Large intestine (tissue), 3 donors: Measurements from ENCODE around the gene MEAF6. TPM values are rescaled to one million over a fixed set of nuclear protein-coding genes. Genes with fewer than 3 reads are reported as not detected.

Source experiments
- DNase-seq, 2 donors: peaks; one replicate each; pipeline versions ENCODE4 v3.0.0 to v3.0.0-alpha.2; 2013
- H3K27ac ChIP-seq: one replicate; pipeline ENCODE4 v1.5.1; 2013; ENCODE audit warnings: low read length
- H3K27me3 ChIP-seq: 2 replicates; pipeline ENCODE4 v1.6.1; 2013; ENCODE audit warnings: low read length; ENCODE audit not compliant: control insufficient read depth, insufficient read depth
- H3K36me3 ChIP-seq: 2 replicates; pipeline ENCODE4 v1.6.1; 2013; ENCODE audit warnings: low read length; ENCODE audit not compliant: control insufficient read depth, insufficient read depth
- H3K4me1 ChIP-seq: one replicate; pipeline ENCODE4 v1.6.1; 2013; ENCODE audit warnings: low read length; ENCODE audit not compliant: control insufficient read depth, insufficient read depth
- H3K4me3 ChIP-seq: one replicate; pipeline ENCODE4 v1.5.1; 2013; ENCODE audit warnings: low read length
- H3K9me3 ChIP-seq: one replicate; pipeline ENCODE4 v1.6.1; 2013; ENCODE audit warnings: mild to moderate bottlenecking, low read depth, low read length, moderate library complexity; ENCODE audit not compliant: control insufficient read depth
- WGBS: methylation state at CpG from one replicate; pipeline ENCODE4 v1.1.5; 2013; ENCODE audit warnings: low lambda C conversion rate; ENCODE audit not compliant: insufficient coverage; 5-methylcytosine and 5-hydroxymethylcytosine counted together
- polyA plus RNA-seq: library from polyadenylated mRNA; unstranded; fragments of 120-200 nt; gene quantifications from one replicate; pipeline ENCODE4 v1.2.1, GENCODE V29; 2013

The MEAF6 gene
- polyA plus RNA-seq, 1 donor: 54.4 TPM

DNA sequence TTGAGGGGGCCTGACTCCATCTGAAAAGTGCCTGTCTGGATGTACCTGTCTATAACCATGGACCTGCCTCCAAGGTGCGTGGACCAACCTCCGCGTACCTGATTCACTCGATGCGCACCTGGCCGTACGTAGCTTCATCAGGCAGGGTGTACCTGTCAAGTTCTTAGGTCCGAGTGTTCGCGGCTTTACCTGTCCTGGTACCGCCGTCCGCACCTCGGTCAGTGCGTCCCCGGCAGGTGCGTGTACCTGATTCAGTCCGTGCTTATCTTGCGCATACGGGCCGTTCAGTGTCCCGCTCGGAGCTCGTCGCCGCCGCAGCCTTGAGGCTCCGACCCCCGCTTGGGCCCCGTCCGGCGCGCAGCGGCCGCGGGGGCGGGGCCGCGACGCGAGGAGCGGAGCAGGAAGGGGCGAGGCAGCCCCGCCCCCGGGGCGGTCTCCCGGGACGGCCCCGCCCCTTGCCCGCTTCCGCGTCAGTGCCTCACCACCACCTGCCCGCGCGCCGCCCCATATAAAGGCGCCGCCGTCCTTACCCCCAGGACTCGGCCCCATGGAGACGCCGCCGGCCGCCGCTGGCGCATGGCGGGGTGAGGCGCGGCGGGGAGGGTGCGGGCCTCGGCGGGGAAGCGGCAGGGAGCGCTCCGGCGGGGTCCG is 40.4 kb downstream of the MEAF6 start, which contains the start of gene ZC3H12A:
ZC3H12A (plus strand) TSS at position 535 of the 651 bp plus-strand sequence. CDS start 917 bp downstream, outside the sequence.
- H3K4me1 ChIP-seq: peaks cover 39% of the 10 kb centered on the region
- DNase-seq: peak; percentile 94 to 95
- H3K4me3 ChIP-seq: peak within 1 kb of the TSS; percentile 91
- no CpG with 5 or more reads among the region's 78 CpGs for WGBS
- peak within 1 kb of the TSS; percentile 99 for H3K27ac ChIP-seq
- H3K9me3 ChIP-seq: no peaks in the 10 kb centered on the region
- H3K27me3 ChIP-seq: no peaks in the 10 kb centered on the region
- peaks cover 30% of the 10 kb centered on the region for H3K36me3 ChIP-seq

DNA sequence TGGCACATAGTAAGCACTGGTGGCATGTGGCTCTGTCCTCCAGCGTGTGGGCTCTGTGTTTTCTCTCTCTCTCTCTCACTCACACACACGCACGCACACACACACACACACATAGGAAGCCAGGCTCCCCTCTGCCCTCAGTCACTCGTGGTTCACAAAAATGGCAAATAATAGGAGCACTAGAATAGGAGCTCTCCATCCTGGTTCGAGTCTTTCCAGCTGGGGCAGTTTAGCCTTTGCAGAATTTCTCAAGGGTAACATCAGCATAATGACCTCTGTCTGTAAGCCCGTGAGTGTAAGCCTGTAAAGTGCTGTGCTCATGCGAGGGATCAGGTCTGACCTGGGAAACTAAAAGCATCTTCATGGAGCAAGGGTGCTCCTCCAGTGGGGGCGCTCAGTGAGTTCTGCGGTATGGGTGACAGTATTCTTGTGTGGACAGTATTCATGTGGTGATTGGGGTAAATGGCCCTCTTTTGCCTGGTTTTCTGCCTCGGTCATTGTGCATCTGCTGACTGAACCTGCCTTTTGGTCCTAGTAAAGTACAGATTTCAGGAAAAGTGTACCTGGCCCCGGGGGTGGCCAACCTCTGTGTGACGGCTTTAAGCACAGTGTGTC is 41.0 kb downstream of the MEAF6 start:
- Histone ChIP-seq H3K4me1 (peaks cover 33% of the 10 kb centered on the region), H3K27ac (peak overlapping the region; percentile 95), H3K4me3 (peak overlapping the region; percentile 81), H3K9me3 (no peaks in the 10 kb centered on the region), H3K36me3 (peaks cover 26% of the 10 kb centered on the region), H3K27me3 (no peaks in the 10 kb centered on the region)
- no CpG with 5 or more reads among the region's 12 CpGs for WGBS
- peak in 1 of 2 donors; percentile 58 for DNase-seq

DNA sequence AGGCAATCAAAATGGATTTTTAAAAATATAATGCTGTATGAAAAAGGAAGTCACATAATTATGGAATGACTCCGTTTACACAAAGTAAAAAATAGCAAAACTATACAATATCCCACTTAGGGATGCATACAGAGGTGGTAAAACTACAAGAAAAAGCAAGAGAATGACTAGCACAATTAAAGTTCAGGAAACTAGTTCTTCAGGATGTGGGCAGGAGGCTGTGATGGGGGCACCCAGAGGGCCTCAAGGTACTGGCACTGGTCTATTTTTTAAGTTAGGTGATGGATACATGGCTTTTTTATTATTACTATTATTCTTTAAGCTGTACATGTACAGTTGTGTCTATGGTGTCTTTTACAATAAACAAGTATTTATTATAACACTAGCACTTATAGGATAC is 41.6 kb downstream of the MEAF6 start:
- H3K9me3 ChIP-seq: no peaks in the 10 kb centered on the region
- DNase-seq: no peak
- peak overlapping the region; percentile 81 for H3K4me3 ChIP-seq
- no peak overlapping the region for H3K27ac ChIP-seq
- H3K36me3 ChIP-seq: peaks cover 20% of the 10 kb centered on the region
- H3K4me1 ChIP-seq: peaks cover 27% of the 10 kb centered on the region
- WGBS: 100% methylated on average over 1 of the region's 1 CpG
- H3K27me3 ChIP-seq: no peaks in the 10 kb centered on the region

DNA sequence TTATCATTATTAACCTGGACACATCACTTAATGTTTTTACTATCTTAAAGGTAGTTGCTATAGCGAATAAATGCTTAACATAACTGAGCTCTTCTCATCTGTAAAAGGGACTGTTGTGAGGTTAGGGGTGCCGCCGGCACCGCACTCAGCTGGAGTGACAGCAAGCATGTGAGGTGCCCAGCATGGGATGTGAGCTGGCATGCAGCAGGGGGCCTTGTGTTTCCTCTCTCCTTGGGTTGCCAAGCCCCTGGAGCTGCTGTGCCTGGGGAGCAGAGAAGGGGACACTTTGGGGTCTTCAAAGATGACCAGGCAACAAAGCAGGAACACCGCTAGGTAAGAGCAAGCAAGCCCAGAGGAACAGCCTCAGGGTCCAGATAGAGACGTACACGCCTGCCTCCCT is 42.3 kb downstream of the MEAF6 start:
- peaks cover 23% of the 10 kb centered on the region for H3K4me1 ChIP-seq

DNA sequence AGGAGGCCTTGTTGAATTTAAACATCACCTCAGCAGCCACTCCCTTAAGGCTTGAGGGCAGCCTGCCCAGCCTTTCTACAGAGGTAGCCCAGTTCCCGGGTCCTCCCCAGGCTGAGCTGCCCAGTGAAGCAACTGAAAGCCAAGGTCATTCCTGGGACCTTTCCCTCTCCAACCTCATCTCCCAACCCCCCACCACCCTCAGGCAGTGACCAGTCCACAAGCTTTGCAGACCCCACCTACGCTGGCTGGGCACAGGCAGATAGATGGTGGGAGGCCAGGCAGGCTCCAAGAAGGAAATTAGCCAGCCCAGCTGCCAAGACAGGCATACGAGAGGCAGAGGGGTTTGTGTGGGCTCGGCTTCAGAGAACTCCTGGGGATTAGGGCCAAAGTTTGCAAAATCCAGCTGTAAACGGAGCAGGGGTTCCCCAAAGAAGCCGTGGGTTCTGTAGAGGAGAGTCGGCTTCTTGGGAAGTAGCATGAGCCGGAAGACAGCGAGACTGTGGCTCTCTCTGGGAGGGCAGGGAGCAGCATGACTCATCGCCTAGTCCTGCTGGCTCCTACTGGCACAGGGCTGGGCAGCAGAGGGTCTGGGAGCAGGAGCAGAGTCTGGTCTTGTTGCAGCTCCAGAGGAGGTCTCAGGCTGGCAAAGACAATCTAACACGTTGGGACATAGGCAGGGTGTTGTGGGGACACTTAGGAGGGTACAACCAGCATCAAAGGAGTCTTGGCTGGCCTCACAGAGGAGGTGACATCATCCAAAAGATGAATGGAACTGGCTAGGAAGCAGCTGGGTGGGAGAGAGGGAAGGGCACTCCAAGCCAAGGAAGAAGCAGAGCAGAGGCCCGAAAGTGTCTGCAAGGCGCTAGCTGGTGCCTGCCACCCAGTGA is 43.0 kb downstream of the MEAF6 start:
- WGBS: no CpG with 5 or more reads among the region's 13 CpGs
- Histone ChIP-seq H3K9me3 (no peaks in the 10 kb centered on the region), H3K36me3 (peaks cover 11% of the 10 kb centered on the region), H3K4me3 (peak overlapping the region; percentile 0), H3K27me3 (no peaks in the 10 kb centered on the region), H3K4me1 (peaks cover 17% of the 10 kb centered on the region), H3K27ac (peak overlapping the region; percentile 78)
- peak; percentile 82 to 90 for DNase-seq

More for the DNA sequence above, 42.3 kb downstream of the MEAF6 start:
- H3K36me3 ChIP-seq: peaks cover 16% of the 10 kb centered on the region
- no peaks in the 10 kb centered on the region for H3K27me3 ChIP-seq
- no peak for DNase-seq
- no peak overlapping the region for H3K4me3 ChIP-seq
- H3K9me3 ChIP-seq: no peaks in the 10 kb centered on the region
- peak overlapping the region; percentile 78 for H3K27ac ChIP-seq
- no CpG with 5 or more reads among the region's 7 CpGs for WGBS

DNA sequence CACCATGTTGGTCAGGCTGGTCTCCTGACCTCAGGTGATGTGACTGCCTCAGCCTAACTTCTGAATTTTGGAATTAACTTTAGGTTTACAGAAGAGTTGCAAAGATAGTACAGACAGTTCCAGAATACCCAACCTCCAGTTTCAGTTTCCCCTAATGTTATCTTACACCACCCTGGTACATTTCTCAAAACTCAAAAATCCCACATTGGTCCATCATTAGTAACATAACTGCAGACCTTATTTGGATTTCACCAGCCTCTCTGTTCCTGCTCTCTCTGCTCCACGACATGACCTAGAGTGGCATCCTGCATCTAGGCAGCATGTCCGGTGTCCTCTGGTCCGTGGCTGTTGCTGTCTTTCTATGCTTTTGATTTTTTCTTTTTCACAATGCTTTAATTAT is 45.2 kb downstream of the MEAF6 start:
- Histone ChIP-seq H3K36me3 (no peaks in the 10 kb centered on the region), H3K27ac (no peak overlapping the region), H3K4me3 (no peak overlapping the region), H3K9me3 (no peaks in the 10 kb centered on the region), H3K4me1 (peaks cover 34% of the 10 kb centered on the region), H3K27me3 (no peaks in the 10 kb centered on the region)
- no peak for DNase-seq
- 80% methylated on average over 1 of the region's 3 CpGs for WGBS

DNA sequence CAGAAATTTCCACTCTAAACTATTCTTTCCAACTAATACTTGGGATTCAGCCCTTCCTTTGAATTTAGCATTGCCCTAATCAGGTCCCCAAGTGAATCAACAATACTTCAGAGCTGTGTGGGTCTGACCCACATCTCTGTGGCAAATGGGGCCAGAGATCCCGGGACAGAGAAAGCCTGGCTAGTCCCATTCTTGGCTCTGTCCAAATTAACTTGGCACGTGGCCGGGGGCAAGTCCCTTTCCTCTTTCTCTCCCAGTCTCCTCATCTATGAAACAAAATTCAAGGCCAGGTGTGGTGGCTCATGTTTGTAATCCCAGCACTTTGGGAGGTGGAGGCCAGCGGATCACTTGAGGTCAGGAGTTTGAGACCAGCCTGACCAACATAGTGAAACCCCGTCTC is 46.5 kb downstream of the MEAF6 start:
- no peaks in the 10 kb centered on the region for H3K9me3 ChIP-seq
- no peak for DNase-seq
- no peaks in the 10 kb centered on the region for H3K27me3 ChIP-seq
- no peak overlapping the region for H3K4me3 ChIP-seq
- no CpG with 5 or more reads among the region's 5 CpGs for WGBS
- H3K27ac ChIP-seq: no peak overlapping the region
- no peaks in the 10 kb centered on the region for H3K36me3 ChIP-seq
- H3K4me1 ChIP-seq: peaks cover 34% of the 10 kb centered on the region

DNA sequence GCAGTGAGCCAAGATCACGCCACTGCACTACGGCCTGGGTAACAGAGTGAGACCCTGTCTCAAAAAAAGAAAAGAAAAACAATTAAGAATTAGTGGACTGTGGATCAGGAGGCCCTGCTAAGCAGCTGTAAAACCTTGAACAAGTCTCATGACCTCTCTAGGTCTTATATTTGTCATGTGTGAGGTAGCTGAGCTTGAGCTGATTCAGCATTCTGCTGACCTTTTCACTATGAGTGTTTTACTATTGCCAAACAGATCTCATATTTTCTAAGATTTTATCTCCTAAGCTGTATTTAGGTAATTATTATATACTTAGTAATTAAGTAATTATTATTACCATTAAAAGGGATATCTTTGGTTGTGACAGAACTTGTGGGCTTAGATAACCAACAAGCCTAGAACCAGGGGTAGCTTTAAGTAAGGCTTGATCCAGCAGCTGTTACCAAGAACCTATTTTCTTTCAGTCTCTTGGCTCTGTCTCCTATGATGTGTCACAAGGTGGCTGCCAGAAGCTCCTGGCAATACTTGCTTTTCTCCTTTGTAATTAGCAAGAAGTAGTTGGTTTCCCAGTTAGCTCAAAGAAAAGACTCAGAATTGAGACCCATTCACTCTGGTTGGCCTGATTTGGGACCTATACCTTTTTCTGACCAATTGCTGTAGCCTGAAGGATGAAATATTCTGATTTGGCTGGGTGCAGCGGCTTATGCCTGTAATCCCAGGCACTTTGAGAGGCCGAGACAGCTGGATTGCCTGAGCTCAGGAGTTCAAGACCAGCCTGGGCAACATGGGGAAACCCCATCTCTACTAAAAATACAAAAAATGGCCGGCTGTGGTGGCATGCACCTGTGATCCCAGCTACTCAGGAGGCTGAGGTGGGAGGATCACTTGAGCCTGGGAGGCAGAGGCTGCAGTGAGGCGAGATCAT is 48.7 kb downstream of the MEAF6 start:
- no peak overlapping the region for H3K4me3 ChIP-seq
- no peaks in the 10 kb centered on the region for H3K27me3 ChIP-seq
- H3K9me3 ChIP-seq: no peaks in the 10 kb centered on the region
- peaks cover 18% of the 10 kb centered on the region for H3K4me1 ChIP-seq
- peak; percentile 80 to 90 for DNase-seq
- peak overlapping the region; percentile 79 for H3K27ac ChIP-seq
- no peaks in the 10 kb centered on the region for H3K36me3 ChIP-seq
- WGBS: no CpG with 5 or more reads among the region's 6 CpGs

DNA sequence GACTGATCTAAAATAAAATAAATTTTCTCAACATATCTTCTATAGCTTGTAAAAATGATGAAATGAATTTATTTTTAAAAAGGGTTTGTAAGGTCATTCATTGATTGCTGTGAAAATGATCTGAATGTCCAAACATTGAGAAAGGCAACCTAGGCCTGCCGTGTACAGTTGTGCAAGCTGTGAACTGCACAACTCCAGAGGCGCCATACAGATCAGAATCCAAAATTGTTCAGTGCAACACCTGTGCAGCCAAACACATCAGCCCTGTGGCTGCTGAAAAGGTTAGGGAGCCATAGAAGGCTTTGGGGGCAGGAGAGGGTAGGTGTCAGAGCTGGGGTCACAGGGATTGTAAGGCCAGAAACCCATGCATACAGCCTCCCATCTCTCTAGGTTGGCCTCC is 50.1 kb downstream of the MEAF6 start:
- no peak overlapping the region for H3K4me3 ChIP-seq
- no peaks in the 10 kb centered on the region for H3K27me3 ChIP-seq
- H3K36me3 ChIP-seq: no peaks in the 10 kb centered on the region
- no CpG with 5 or more reads among the region's 2 CpGs for WGBS
- peak overlapping the region; percentile 79 for H3K27ac ChIP-seq
- peaks cover 18% of the 10 kb centered on the region for H3K4me1 ChIP-seq
- H3K9me3 ChIP-seq: no peaks in the 10 kb centered on the region
- no peak for DNase-seq
